ENCODE results near the gene RNF144A. TPM values are rescaled to one million over a fixed set of nuclear protein-coding genes. Genes with fewer than 3 reads are reported as not detected.

RNF144A gene
- total and polyA plus RNA-seq, 2 of the 13 experiments (the other 11 are each of a cell fraction or from before 2014, with no cell fraction given) = 13.9 to 16.5 TPM

DNA sequence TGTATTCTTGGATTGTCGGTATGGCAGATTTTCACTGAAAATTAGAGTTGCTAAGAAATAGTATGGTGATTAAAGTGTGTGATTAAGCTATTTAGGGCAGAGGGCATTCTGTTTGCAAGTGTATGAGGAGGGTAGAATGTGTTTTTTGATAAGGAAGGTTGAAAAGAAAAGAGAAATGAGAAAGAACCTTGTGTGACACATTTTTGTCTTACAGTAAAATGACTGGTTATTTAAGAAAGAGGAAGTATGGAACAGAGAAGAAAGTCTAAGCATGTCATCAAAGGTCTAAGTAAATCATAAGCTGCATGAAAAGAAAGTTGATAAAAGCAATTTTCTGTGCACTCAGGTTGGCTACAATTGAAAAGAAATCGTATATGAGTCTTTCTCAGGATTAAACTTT is 44.8 kb upstream of the RNF144A start:
- intact Hi-C loops (cut with micrococcal nuclease; ENCODE audit: unreplicated experiment) = no loop called here
- no peak for TF ChIP-seq ZFP41 (CRISPR knock-in tag; IDR thresholded peaks at IDR 0.05; ENCODE audit: borderline replicate concordance)
- TF ChIP-seq THAP11 (CRISPR knock-in tag; IDR thresholded peaks at IDR 0.05) = no peak
- no peak for TF ChIP-seq AGO2 (optimal IDR thresholded peaks at IDR 0.05; ENCODE audit: low read depth, low read length)
- TF ChIP-seq SNAPC2 (CRISPR knock-in tag; IDR thresholded peaks at IDR 0.05) = no peak
- no peak for TF ChIP-seq KDM2A (CRISPR knock-in tag; IDR thresholded peaks at IDR 0.05; ENCODE audit: borderline replicate concordance, low read depth)
- TF ChIP-seq ZFP36L1 (CRISPR knock-in tag; IDR thresholded peaks at IDR 0.05) = no peak
- no peak for ATAC-seq
- CTCF ChIA-PET (ENCODE audit: low intra/inter-chr PET ratio, low total read pairs) = no interaction called here
- no peak for DNase-seq (ENCODE audit: low spot score)
- WGBS (ENCODE audit: low lambda C conversion rate) = 43% methylated on average over 2 of the region's 2 CpGs
- Histone ChIP-seq H3K36me3 (replicated peaks in 1 of 2; ENCODE audit: control insufficient read depth in 1 of 2, insufficient read depth in 2 of 2, low read length in 2 of 2) (no peaks in the 10 kb centered on the region), H3K27ac (ENCODE audit: extremely low read length, insufficient read depth, low read length) (no peak overlapping the region), H3K9ac (ENCODE audit: insufficient read depth, low read depth, low read length) (no peak overlapping the region), H3K9me3 (ENCODE audit: low read length) (no peaks in the 10 kb centered on the region), H2AFZ (ENCODE audit: low read length) (no peak overlapping the region), H3K27me3 (ENCODE audit: control insufficient read depth in 1 of 2, insufficient read depth in 2 of 2, low read length in 2 of 2) (peaks cover 0 to 22% of the 10 kb centered on the region in 2 experiments; a peak in 2 of 5 replicates), H3K4me1 (ENCODE audit: insufficient read depth, low read length) (peaks cover 3% of the 10 kb centered on the region; the same call in 1 of the 2 replicates), H4K20me1 (ENCODE audit: insufficient read depth, low read length) (no peaks in the 10 kb centered on the region), H3K79me2 (ENCODE audit: insufficient read depth, low read length) (no peaks in the 10 kb centered on the region), H3K4me3 (replicated peaks in 1 of 3; ENCODE audit: insufficient read depth in 1 of 3, low read depth in 2 of 3, low read length in 3 of 3) (no peak overlapping the region), H3K4me2 (ENCODE audit: low read depth, low read length) (no peak overlapping the region)
- in situ Hi-C loops (cut with HindIII; ENCODE audit: extremely low pct_ligation_motif_present, low pct_unique_long_range_greater_than_20kb) = no loop called here
- no TSS peak for BruUV-seq (replicated peaks)
- no peak for FAIRE-seq
- POLR2A ChIA-PET = no interaction called here

DNA sequence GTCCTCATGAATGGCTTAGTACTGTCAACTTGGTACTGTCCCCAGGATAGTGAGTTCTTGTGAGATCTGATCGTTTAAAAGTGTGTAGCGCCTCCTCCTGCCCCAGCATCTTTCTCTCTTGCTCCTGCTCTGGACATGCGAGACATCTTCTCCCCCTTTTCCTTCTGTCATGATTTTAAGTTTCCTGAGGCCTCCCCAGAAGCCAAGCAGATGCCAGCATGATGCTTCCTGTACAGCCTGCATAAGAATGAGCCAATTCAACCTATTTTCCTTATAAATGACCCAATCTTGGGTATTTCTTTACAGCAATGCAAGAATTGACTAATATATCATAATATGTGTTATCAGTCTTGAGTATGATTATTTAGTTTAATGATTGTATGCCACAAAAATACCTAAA is 43.2 kb upstream of the RNF144A start:
- H3K4me2 ChIP-seq (ENCODE audit: low read depth, low read length) = no peak overlapping the region
- ChIA-PET POLR2A (no interaction called here), CTCF (ENCODE audit: low intra/inter-chr PET ratio, low total read pairs) (no interaction called here)
- no peak for TF ChIP-seq ZNF766 (CRISPR knock-in tag; IDR thresholded peaks at IDR 0.05; ENCODE audit: borderline replicate concordance)
- no peak for TF ChIP-seq NFE2 (CRISPR knock-in tag; IDR thresholded peaks at IDR 0.05)
- TF ChIP-seq HIVEP1 (CRISPR knock-in tag; IDR thresholded peaks at IDR 0.05) = no peak
- no peak for TF ChIP-seq TEAD3 (CRISPR knock-in tag; optimal IDR thresholded peaks at IDR 0.05; ENCODE audit: borderline replicate concordance)
- no peak for TF ChIP-seq POLR2A (IDR thresholded peaks at IDR 0.05; ENCODE audit: insufficient read depth in 1 of 2, low read depth in 2 of 2, low read length in 2 of 2)
- no peak for TF ChIP-seq PPARG (CRISPR knock-in tag; conservative IDR thresholded peaks at IDR 0.05)
- no peak for TF ChIP-seq MXD4 (CRISPR knock-in tag; IDR thresholded peaks at IDR 0.05)
- H3K4me1 ChIP-seq (ENCODE audit: insufficient read depth, low read length) = peaks cover 10% of the 10 kb centered on the region; the same call in 1 of the 2 replicates
- intact Hi-C loops (cut with micrococcal nuclease; ENCODE audit: unreplicated experiment) = no loop called here
- no peak overlapping the region for H3K27ac ChIP-seq (ENCODE audit: extremely low read length, insufficient read depth, low read length)
- FAIRE-seq (no peak), ATAC-seq (no peak), DNase-seq (ENCODE audit: low spot score) (no peak)
- no TSS peak for BruUV-seq (replicated peaks)
- 2% methylated on average over 3 of the region's 3 CpGs for WGBS (ENCODE audit: low lambda C conversion rate)
- no peak overlapping the region for H3K9ac ChIP-seq (ENCODE audit: insufficient read depth, low read depth, low read length)
- no peaks in the 10 kb centered on the region for H4K20me1 ChIP-seq (ENCODE audit: insufficient read depth, low read length)
- H2AFZ ChIP-seq (ENCODE audit: low read length) = no peak overlapping the region
- no peaks in the 10 kb centered on the region for H3K9me3 ChIP-seq (ENCODE audit: low read length)
- H3K36me3 ChIP-seq (replicated peaks in 1 of 2; ENCODE audit: control insufficient read depth in 1 of 2, insufficient read depth in 2 of 2, low read length in 2 of 2) = no peaks in the 10 kb centered on the region
- peaks cover 0 to 33% of the 10 kb centered on the region in 2 experiments; a peak in 2 of 5 replicates for H3K27me3 ChIP-seq (ENCODE audit: control insufficient read depth in 1 of 2, insufficient read depth in 2 of 2, low read length in 2 of 2)
- no peak overlapping the region for H3K4me3 ChIP-seq (replicated peaks in 1 of 3; ENCODE audit: insufficient read depth in 1 of 3, low read depth in 2 of 3, low read length in 3 of 3)
- in situ Hi-C loops (cut with HindIII; ENCODE audit: extremely low pct_ligation_motif_present, low pct_unique_long_range_greater_than_20kb) = no loop called here
- no peaks in the 10 kb centered on the region for H3K79me2 ChIP-seq (ENCODE audit: insufficient read depth, low read length)

All from HepG2 (cell line).